Thyroid gland (tissue), 4 donors: Measurements from ENCODE around the gene CCN2.

Source experiments
- POLR2A ChIP-seq, 2 donors: fragments of 450-650 bp; IDR thresholded peaks; one replicate each; pipeline ENCODE4 v1.6.1; 2017; ENCODE audit warnings: antibody characterized with exemption in 2 of 2, mild to moderate bottlenecking in 2 of 2, moderate library complexity in 1 of 2
- TF ChIP-seq, protein P1 (sequence below), 6 experiments: fragments of 200-600 bp in 3 of 6; fragments of 450-650 bp in 3 of 6; sonication (generic) in 3 of 6; IDR thresholded peaks; one replicate each; pipeline ENCODE4 v1.5.1; 2016 to 2019; ENCODE audit warnings: antibody characterized with exemption in 6 of 6, mild to moderate bottlenecking in 2 of 6, inconsistent platforms in 1 of 6, moderate library complexity in 1 of 6

DNA sequence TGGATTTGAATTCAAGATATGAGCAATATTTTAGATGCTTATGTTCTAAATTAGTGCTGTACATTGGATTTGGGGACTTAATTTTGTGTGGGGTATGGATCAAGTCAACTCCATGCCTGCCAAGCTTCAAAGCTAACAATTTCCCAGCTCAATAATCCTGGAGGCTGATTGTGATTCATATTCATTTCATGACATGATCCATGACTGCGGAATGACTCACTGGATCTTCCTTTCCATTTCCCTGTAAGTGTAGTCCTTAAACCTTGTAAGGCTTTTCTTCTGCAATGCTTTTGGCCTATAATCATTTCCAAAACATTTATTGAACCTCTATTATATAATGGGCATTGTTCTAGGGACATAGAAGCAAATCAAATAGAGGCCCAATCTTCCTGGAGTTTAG is 44.7 kb upstream of the CCN2 start:
- TF ChIP-seq, protein P1, sequence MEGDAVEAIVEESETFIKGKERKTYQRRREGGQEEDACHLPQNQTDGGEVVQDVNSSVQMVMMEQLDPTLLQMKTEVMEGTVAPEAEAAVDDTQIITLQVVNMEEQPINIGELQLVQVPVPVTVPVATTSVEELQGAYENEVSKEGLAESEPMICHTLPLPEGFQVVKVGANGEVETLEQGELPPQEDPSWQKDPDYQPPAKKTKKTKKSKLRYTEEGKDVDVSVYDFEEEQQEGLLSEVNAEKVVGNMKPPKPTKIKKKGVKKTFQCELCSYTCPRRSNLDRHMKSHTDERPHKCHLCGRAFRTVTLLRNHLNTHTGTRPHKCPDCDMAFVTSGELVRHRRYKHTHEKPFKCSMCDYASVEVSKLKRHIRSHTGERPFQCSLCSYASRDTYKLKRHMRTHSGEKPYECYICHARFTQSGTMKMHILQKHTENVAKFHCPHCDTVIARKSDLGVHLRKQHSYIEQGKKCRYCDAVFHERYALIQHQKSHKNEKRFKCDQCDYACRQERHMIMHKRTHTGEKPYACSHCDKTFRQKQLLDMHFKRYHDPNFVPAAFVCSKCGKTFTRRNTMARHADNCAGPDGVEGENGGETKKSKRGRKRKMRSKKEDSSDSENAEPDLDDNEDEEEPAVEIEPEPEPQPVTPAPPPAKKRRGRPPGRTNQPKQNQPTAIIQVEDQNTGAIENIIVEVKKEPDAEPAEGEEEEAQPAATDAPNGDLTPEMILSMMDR (IDR thresholded peaks at IDR 0.05) = no peak
- no peak for TF ChIP-seq POLR2A (IDR thresholded peaks at IDR 0.05)
